GM23248 (cell line): ENCODE measurements around the gene BARHL2. TPM values are rescaled to one million over a fixed set of nuclear protein-coding genes. Genes with fewer than 3 reads are reported as not detected.
A peak's percentile ranks its signal among the peaks of the same experiment; 100 is the strongest.

ENCODE experiments used
- DNase-seq: peaks from one replicate; pipeline ENCODE4 v3.0.0-alpha.2; 2015
- H2AFZ ChIP-seq: fragments of 200-600 bp; sonication (generic); 2 replicates; pipeline ENCODE4 v1.6.1; 2016; ENCODE audit warnings: antibody characterized with exemption
- H3F3A ChIP-seq: fragments of 200-600 bp; sonication (generic); 2 replicates; pipeline ENCODE4 v1.6.1; 2016; ENCODE audit warnings: mild to moderate bottlenecking, antibody characterized with exemption, mixed run types; ENCODE audit not compliant: insufficient read depth
- H3K27ac ChIP-seq: fragments of 200-600 bp; sonication (generic); 2 replicates; pipeline ENCODE4 v1.5.1; 2016; ENCODE audit warnings: mild to moderate bottlenecking
- H3K27me3 ChIP-seq: fragments of 200-600 bp; sonication (generic); replicated peaks from 2 replicates; pipeline ENCODE4 v1.6.1; 2016; ENCODE audit warnings: mild to moderate bottlenecking; ENCODE audit not compliant: insufficient read depth
- H3K36me3 ChIP-seq: fragments of 200-600 bp; sonication (generic); 2 replicates; pipeline ENCODE4 v1.6.1; 2016; ENCODE audit warnings: low read depth, mild to moderate bottlenecking
- H3K4me1 ChIP-seq: fragments of 200-600 bp; sonication (generic); 2 replicates; pipeline ENCODE4 v1.6.1; 2016; ENCODE audit warnings: mild to moderate bottlenecking; ENCODE audit not compliant: insufficient read depth
- H3K4me2 ChIP-seq: fragments of 200-600 bp; sonication (generic); one replicate; pipeline ENCODE4 v1.6.1; 2016; ENCODE audit warnings: mild to moderate bottlenecking; ENCODE audit not compliant: unreplicated experiment
- H3K4me3 ChIP-seq: fragments of 200-600 bp; sonication (generic); 2 replicates; pipeline ENCODE4 v1.5.1; 2016; ENCODE audit warnings: mild to moderate bottlenecking
- H3K79me2 ChIP-seq: fragments of 200-600 bp; sonication (generic); 2 replicates; pipeline ENCODE4 v1.6.1; 2016; ENCODE audit warnings: mild to moderate bottlenecking; ENCODE audit not compliant: insufficient read depth
- H3K9ac ChIP-seq: fragments of 200-600 bp; sonication (generic); 2 replicates; pipeline ENCODE4 v1.6.1; 2016; ENCODE audit warnings: mild to moderate bottlenecking
- H3K9me2 ChIP-seq: fragments of 200-600 bp; sonication (generic); 2 replicates; pipeline ENCODE4 v1.6.1; 2016; ENCODE audit warnings: mixed run types, mild to moderate bottlenecking, moderate library complexity; ENCODE audit not compliant: insufficient read depth
- H3K9me3 ChIP-seq: fragments of 200-600 bp; sonication (generic); one replicate; pipeline ENCODE4 v1.6.1; 2017; ENCODE audit warnings: low read depth
- H4K20me1 ChIP-seq: fragments of 200-600 bp; sonication (generic); 2 replicates; pipeline ENCODE4 v1.6.0; 2016; ENCODE audit not compliant: insufficient read depth
- EZH2 ChIP-seq: fragments of 200-600 bp; sonication (generic); IDR thresholded peaks from 2 replicates; pipeline ENCODE4 v1.6.1; 2018; ENCODE audit warnings: antibody characterized with exemption, mild to moderate bottlenecking; ENCODE audit not compliant: insufficient read depth, poor library complexity, severe bottlenecking
- EZH2phosphoT487 ChIP-seq: fragments of 200-600 bp; sonication (generic); IDR thresholded peaks from 2 replicates; pipeline ENCODE4 v1.6.1; 2018; ENCODE audit warnings: antibody characterized with exemption, moderate library complexity, mild to moderate bottlenecking, low read depth; ENCODE audit not compliant: insufficient read depth
- WGBS, 2 experiments: methylation state at CpG; one replicate each; pipeline ENCODE4 v1.1.6; 2015 to 2017; ENCODE audit warnings: low lambda C conversion rate in 2 of 2, low coverage in 1 of 2; ENCODE audit errors: missing lambda C conversion rate in 2 of 2; 5-methylcytosine and 5-hydroxymethylcytosine counted together
- in situ Hi-C: fragments of 300-500 bp; cut with MboI; formaldehyde crosslinking; loops from 2 replicates; pipeline ENCODE4 v1.15.0; 2020
- polyA plus RNA-seq: library from polyadenylated mRNA; unstranded; fragments of >200 nt; fragmentation: Nextera tagmentation; extraction: Ambion mirVana; gene quantifications from 2 replicates; pipeline ENCODE4 v1.2.1, GENCODE V29; 2016
- total RNA-seq: library from RNA; depleted of rRNA; stranded (reverse); fragments of >200 nt; shearing (Covaris generic); gene quantifications from 2 replicates; pipeline ENCODE4 v1.2.3, GENCODE V29; 2014; rRNA removed

The BARHL2 gene
- total RNA-seq (not detected in 2 replicates), polyA plus RNA-seq (not detected in 2 replicates)

- WGBS, 2 experiments, result 8 to 9% methylated on average over 50 to 58 of the region's 58 CpGs
- H3F3A ChIP-seq, result no peaks in the 10 kb centered on the region
- in situ Hi-C loops, result no loop called here
- H3K4me2 ChIP-seq, result peak within 1 kb of the TSS; percentile 74
- no peaks in the 10 kb centered on the region for H3K9me3 ChIP-seq
- H3K27me3 ChIP-seq, result peaks cover 96% of the 10 kb centered on the region
- H3K9me2 ChIP-seq, result no peaks in the 10 kb centered on the region
- H3K4me1 ChIP-seq, result no peaks in the 10 kb centered on the region
- H3K79me2 ChIP-seq, result no peaks in the 10 kb centered on the region
- peak within 1 kb of the TSS; percentile 58 for H3K4me3 ChIP-seq
- peak; percentile 94 for TF ChIP-seq EZH2
- TF ChIP-seq EZH2phosphoT487, result peak; percentile 65; the same call in 1 of the 2 replicates
- no peak within 1 kb of the TSS for H3K9ac ChIP-seq
- DNase-seq, result no peak
- peak within 1 kb of the TSS; percentile 67 for H2AFZ ChIP-seq
- no peak within 1 kb of the TSS for H3K27ac ChIP-seq
- no peaks in the 10 kb centered on the region for H4K20me1 ChIP-seq
- H3K36me3 ChIP-seq, result no peaks in the 10 kb centered on the region
Measured at GRCh38 chr1:90716552-90717355, at the start of gene BARHL2. TSS of gene BARHL2 (minus strand) at chr1:90717302. CDS start at chr1:90717195, 107 bp downstream.

GRCh38 chr1:90763930-90764329 is 46.8 kb upstream of the BARHL2 start:
- no peaks in the 10 kb centered on the region for H3K27me3 ChIP-seq
- no peaks in the 10 kb centered on the region for H3K9me3 ChIP-seq
- TF ChIP-seq EZH2phosphoT487 (no peak), EZH2 (no peak)
- whole genome bisulfite sequencing, 2 experiments, result 31 to 46% methylated on average over 6 of the region's 6 CpGs
- no peaks in the 10 kb centered on the region for H3K9me2 ChIP-seq
- no peak for DNase-seq
- H3K9ac ChIP-seq, result no peak overlapping the region
- H2AFZ ChIP-seq, result no peak overlapping the region
- H3K4me3 ChIP-seq, result no peak overlapping the region
- no peaks in the 10 kb centered on the region for H3K36me3 ChIP-seq
- no peaks in the 10 kb centered on the region for H3K79me2 ChIP-seq
- H4K20me1 ChIP-seq, result no peaks in the 10 kb centered on the region
- H3K27ac ChIP-seq, result no peak overlapping the region
- in situ Hi-C loops, result no loop called here
- no peak overlapping the region for H3K4me2 ChIP-seq
- no peaks in the 10 kb centered on the region for H3K4me1 ChIP-seq
- H3F3A ChIP-seq, result no peaks in the 10 kb centered on the region

DNA sequence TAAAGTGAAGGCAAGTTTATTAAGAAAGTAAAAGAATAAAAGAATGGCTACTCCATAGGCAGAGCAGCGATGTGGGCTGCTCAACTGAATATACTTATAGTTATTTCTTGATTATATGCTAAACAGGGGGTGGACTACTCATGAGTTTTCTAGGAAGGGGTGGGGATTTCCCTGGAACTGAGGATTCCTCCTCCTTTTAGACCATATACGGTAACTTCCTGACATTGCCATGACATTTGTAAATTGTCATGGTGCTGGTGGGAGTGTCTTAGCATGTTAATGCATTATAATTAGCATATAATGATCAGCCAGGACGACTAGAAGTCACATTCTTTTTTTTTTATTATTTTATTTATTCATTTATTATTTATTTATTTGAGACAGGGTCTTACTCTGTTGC is 46.4 kb upstream of the BARHL2 start:
- Histone ChIP-seq H3K27me3 (no peaks in the 10 kb centered on the region), H3K9me3 (no peaks in the 10 kb centered on the region), H2AFZ (no peak overlapping the region), H4K20me1 (no peaks in the 10 kb centered on the region), H3K4me2 (no peak overlapping the region), H3K36me3 (no peaks in the 10 kb centered on the region), H3K4me3 (no peak overlapping the region), H3K27ac (no peak overlapping the region), H3K9me2 (no peaks in the 10 kb centered on the region), H3K4me1 (no peaks in the 10 kb centered on the region), H3K9ac (no peak overlapping the region), H3K79me2 (no peaks in the 10 kb centered on the region), H3F3A (no peaks in the 10 kb centered on the region)
- no peak for TF ChIP-seq EZH2phosphoT487
- no peak for TF ChIP-seq EZH2
- in situ Hi-C loops, result no loop called here
- DNase-seq, result no peak
- 21 to 39% methylated on average over 3 of the region's 3 CpGs for WGBS, 2 experiments

- TF ChIP-seq EZH2 (no peak), EZH2phosphoT487 (no peak)
- 37 to 45% methylated on average over 12 of the region's 12 CpGs for WGBS, 2 experiments
Measured at GRCh38 chr1:90761781-90762589, 44.9 kb upstream of the BARHL2 start.

More at GRCh38 chr1:90761781-90762589, 44.9 kb upstream of the BARHL2 start:
- no peak for DNase-seq
- Histone ChIP-seq H3K4me1 (no peaks in the 10 kb centered on the region), H3K9me3 (no peaks in the 10 kb centered on the region), H3F3A (no peaks in the 10 kb centered on the region), H2AFZ (no peak overlapping the region), H3K36me3 (no peaks in the 10 kb centered on the region), H3K4me3 (no peak overlapping the region), H3K4me2 (no peak overlapping the region), H3K27me3 (no peaks in the 10 kb centered on the region), H3K27ac (no peak overlapping the region), H3K79me2 (no peaks in the 10 kb centered on the region), H3K9ac (no peak overlapping the region), H3K9me2 (no peaks in the 10 kb centered on the region), H4K20me1 (no peaks in the 10 kb centered on the region)
- in situ Hi-C loops, result no loop called here
